Large intestine (tissue), 3 donors: Measurements from ENCODE around the gene ARHGAP25. TPM values are rescaled to one million over a fixed set of nuclear protein-coding genes. Genes with fewer than 3 reads are reported as not detected.

Source experiments
- DNase-seq, 2 donors: peaks; one replicate each; pipeline versions ENCODE4 v3.0.0 to v3.0.0-alpha.2; 2013
- H3K27ac ChIP-seq: one replicate; pipeline ENCODE4 v1.5.1; 2013; ENCODE audit warnings: low read length
- H3K27me3 ChIP-seq: 2 replicates; pipeline ENCODE4 v1.6.1; 2013; ENCODE audit warnings: low read length; ENCODE audit not compliant: control insufficient read depth, insufficient read depth
- H3K36me3 ChIP-seq: 2 replicates; pipeline ENCODE4 v1.6.1; 2013; ENCODE audit warnings: low read length; ENCODE audit not compliant: control insufficient read depth, insufficient read depth
- H3K4me1 ChIP-seq: one replicate; pipeline ENCODE4 v1.6.1; 2013; ENCODE audit warnings: low read length; ENCODE audit not compliant: control insufficient read depth, insufficient read depth
- H3K4me3 ChIP-seq: one replicate; pipeline ENCODE4 v1.5.1; 2013; ENCODE audit warnings: low read length
- H3K9me3 ChIP-seq: one replicate; pipeline ENCODE4 v1.6.1; 2013; ENCODE audit warnings: mild to moderate bottlenecking, low read depth, low read length, moderate library complexity; ENCODE audit not compliant: control insufficient read depth
- WGBS: methylation state at CpG from one replicate; pipeline ENCODE4 v1.1.5; 2013; ENCODE audit warnings: low lambda C conversion rate; ENCODE audit not compliant: insufficient coverage; 5-methylcytosine and 5-hydroxymethylcytosine counted together
- polyA plus RNA-seq: library from polyadenylated mRNA; unstranded; fragments of 120-200 nt; gene quantifications from one replicate; pipeline ENCODE4 v1.2.1, GENCODE V29; 2013

The ARHGAP25 gene
- polyA plus RNA-seq, 1 donor: 3.5 TPM

- H3K4me3 ChIP-seq: no peak overlapping the region
- H3K27ac ChIP-seq: no peak overlapping the region
- H3K27me3 ChIP-seq: peaks cover 13% of the 10 kb centered on the region
- no peaks in the 10 kb centered on the region for H3K36me3 ChIP-seq
- DNase-seq: no peak
- WGBS: 17% methylated on average over 1 of the region's 3 CpGs
- no peaks in the 10 kb centered on the region for H3K9me3 ChIP-seq
- H3K4me1 ChIP-seq: no peaks in the 10 kb centered on the region
Measured at GRCh38 chr2:68860111-68860510, 125.5 kb downstream of the ARHGAP25 start.

- DNase-seq: no peak
- H3K4me1 ChIP-seq: no peaks in the 10 kb centered on the region
- no peak overlapping the region for H3K27ac ChIP-seq
- H3K36me3 ChIP-seq: no peaks in the 10 kb centered on the region
- H3K4me3 ChIP-seq: no peak overlapping the region
- H3K27me3 ChIP-seq: peaks cover 11% of the 10 kb centered on the region
- no peaks in the 10 kb centered on the region for H3K9me3 ChIP-seq
Measured at GRCh38 chr2:68861330-68861729, 126.7 kb downstream of the ARHGAP25 start.

GRCh38 chr2:68862889-68863288 lies 128.3 kb downstream of the ARHGAP25 start:
- no peak for DNase-seq
- peaks cover 9% of the 10 kb centered on the region for H3K27me3 ChIP-seq
- H3K9me3 ChIP-seq: no peaks in the 10 kb centered on the region
- no CpG with 5 or more reads among the region's 7 CpGs for WGBS
- H3K36me3 ChIP-seq: no peaks in the 10 kb centered on the region
- H3K27ac ChIP-seq: no peak overlapping the region
- H3K4me1 ChIP-seq: no peaks in the 10 kb centered on the region
- H3K4me3 ChIP-seq: no peak overlapping the region

GRCh38 chr2:68863996-68864395 lies 129.4 kb downstream of the ARHGAP25 start:
- no peaks in the 10 kb centered on the region for H3K4me1 ChIP-seq
- WGBS: 80% methylated on average over 1 of the region's 2 CpGs
- peaks cover 9% of the 10 kb centered on the region for H3K27me3 ChIP-seq

GRCh38 chr2:68865108-68865507 lies 130.5 kb downstream of the ARHGAP25 start:
- Histone ChIP-seq H3K4me1 (no peaks in the 10 kb centered on the region), H3K9me3 (no peaks in the 10 kb centered on the region), H3K27me3 (peaks cover 10% of the 10 kb centered on the region), H3K4me3 (no peak overlapping the region), H3K36me3 (no peaks in the 10 kb centered on the region), H3K27ac (no peak overlapping the region)
- no peak for DNase-seq

More at GRCh38 chr2:68863996-68864395, 129.4 kb downstream of the ARHGAP25 start:
- no peak overlapping the region for H3K4me3 ChIP-seq
- no peaks in the 10 kb centered on the region for H3K9me3 ChIP-seq
- no peaks in the 10 kb centered on the region for H3K36me3 ChIP-seq
- no peak overlapping the region for H3K27ac ChIP-seq
- no peak for DNase-seq

- Histone ChIP-seq H3K27me3 (peaks cover 3% of the 10 kb centered on the region), H3K9me3 (no peaks in the 10 kb centered on the region), H3K4me1 (no peaks in the 10 kb centered on the region), H3K27ac (no peak overlapping the region), H3K36me3 (no peaks in the 10 kb centered on the region), H3K4me3 (no peak overlapping the region)
- DNase-seq: no peak
- WGBS: no CpG with 5 or more reads among the region's 2 CpGs
Measured at GRCh38 chr2:68870215-68870614, 135.6 kb downstream of the ARHGAP25 start.

- H3K36me3 ChIP-seq: no peaks in the 10 kb centered on the region
- no CpG with 5 or more reads among the region's 6 CpGs for WGBS
- peaks cover 3% of the 10 kb centered on the region for H3K27me3 ChIP-seq
- no peaks in the 10 kb centered on the region for H3K4me1 ChIP-seq
- no peaks in the 10 kb centered on the region for H3K9me3 ChIP-seq
- no peak for DNase-seq
- no peak within 1 kb of the TSS for H3K4me3 ChIP-seq
- H3K27ac ChIP-seq: no peak within 1 kb of the TSS
Measured at GRCh38 chr2:68871159-68871764, 136.7 kb downstream of the ARHGAP25 start, which contains the start of gene BMP10. Gene BMP10 (minus strand): TSS chr2:68871397. CDS start chr2:68871358, 39 bp downstream.

Other genes with a start within 250 kb of the ARHGAP25 start
- 0.15 TPM for gene PROKR1, start 91.2 kb upstream of the ARHGAP25 start, polyA plus RNA-seq
- not detected for gene BMP10, start 136.6 kb downstream of the ARHGAP25 start, polyA plus RNA-seq
- 0.10 TPM for gene GKN2, start 218.1 kb downstream of the ARHGAP25 start, polyA plus RNA-seq
- not detected for gene GKN1, start 239.8 kb downstream of the ARHGAP25 start, polyA plus RNA-seq